GM23338 (cell line): ENCODE results near the gene EMC10.

Source experiments
- CTCF ChIP-seq, 2 experiments: fragments of 200-600 bp in 1 of 2; sonication (generic) in 1 of 2; conservative IDR thresholded peaks; 2 replicates each; pipeline versions ENCODE4 v1.5.1 to v1.6.1; 2016 to 2017; ENCODE audit warnings: antibody characterized with exemption in 2 of 2, low read depth in 2 of 2, mild to moderate bottlenecking in 2 of 2, moderate library complexity in 1 of 2
- EZH2 ChIP-seq: fragments of 200-600 bp; sonication (generic); IDR thresholded peaks from one replicate; pipeline ENCODE4 v1.8.0; 2017; ENCODE audit warnings: antibody characterized with exemption, mild to moderate bottlenecking, low read depth; ENCODE audit not compliant: unreplicated experiment
- EZH2phosphoT487 ChIP-seq: fragments of 200-600 bp; sonication (generic); IDR thresholded peaks from one replicate; pipeline ENCODE4 v1.8.1; 2018; ENCODE audit warnings: antibody characterized with exemption; ENCODE audit not compliant: unreplicated experiment
- POLR2AphosphoS5 ChIP-seq: IDR thresholded peaks from 2 replicates; pipeline ENCODE4 v1.6.1; 2016; ENCODE audit warnings: antibody characterized with exemption, low read depth

GRCh38 chr19:50467566-50467965, 8.7 kb upstream of the EMC10 start:
- TF ChIP-seq CTCF (conservative IDR thresholded peaks at IDR 0.05; ENCODE audit: low read depth in 2 of 2) = no peak
- no peak for TF ChIP-seq POLR2AphosphoS5
- no peak for TF ChIP-seq EZH2phosphoT487
- TF ChIP-seq EZH2 = no peak
